HG03558 (cell line): Measurements from ENCODE around the gene AGPAT3.

Source experiments
- ATAC-seq: cut with Tn5 transposase; IDR thresholded peaks from one replicate; pipeline ENCODE4 v1.9.1; 2021; ENCODE audit warnings: moderate number of reproducible peaks; ENCODE audit not compliant: unreplicated experiment; ENCODE audit errors: extremely low read depth

Gene AGPAT3

GRCh38 chr21:43904331-43904781 is 39.3 kb downstream of the AGPAT3 start:
- no peak for ATAC-seq

DNA sequence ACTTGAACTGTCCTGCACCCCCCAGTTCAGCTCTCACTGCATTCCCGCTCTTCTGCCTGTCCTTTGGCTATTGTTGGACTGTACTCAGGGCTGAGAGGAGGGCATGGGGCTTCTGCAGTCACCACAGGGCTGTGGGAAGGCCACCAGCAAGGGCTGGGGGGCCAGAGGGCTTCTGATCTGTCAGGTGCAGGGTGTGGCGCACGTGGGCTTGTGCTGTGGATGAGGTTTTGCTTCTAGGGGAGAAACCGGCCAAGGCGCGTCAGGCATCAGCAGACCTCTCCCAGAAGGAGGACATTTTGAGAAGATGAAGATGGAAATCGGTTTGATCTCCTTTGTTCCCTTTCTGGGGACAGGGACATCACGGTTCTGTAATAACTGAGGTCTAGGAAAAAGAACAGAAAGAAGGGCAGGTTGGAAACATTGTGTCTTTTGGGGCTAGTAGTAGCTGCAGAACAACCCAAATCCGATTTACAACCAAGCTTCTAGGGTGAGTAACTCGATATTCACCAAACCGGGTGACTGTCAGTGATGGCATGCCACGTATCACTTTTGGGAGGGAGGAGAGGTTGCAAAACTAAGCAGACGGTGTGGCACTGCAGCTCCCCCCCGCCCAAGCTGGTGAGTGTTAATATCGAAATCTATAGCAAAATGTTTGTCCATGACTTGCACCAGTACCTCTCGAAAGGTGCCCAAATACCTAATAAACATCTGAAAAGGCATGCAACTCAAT is 40.9 kb downstream of the AGPAT3 start:
- no peak for ATAC-seq

DNA sequence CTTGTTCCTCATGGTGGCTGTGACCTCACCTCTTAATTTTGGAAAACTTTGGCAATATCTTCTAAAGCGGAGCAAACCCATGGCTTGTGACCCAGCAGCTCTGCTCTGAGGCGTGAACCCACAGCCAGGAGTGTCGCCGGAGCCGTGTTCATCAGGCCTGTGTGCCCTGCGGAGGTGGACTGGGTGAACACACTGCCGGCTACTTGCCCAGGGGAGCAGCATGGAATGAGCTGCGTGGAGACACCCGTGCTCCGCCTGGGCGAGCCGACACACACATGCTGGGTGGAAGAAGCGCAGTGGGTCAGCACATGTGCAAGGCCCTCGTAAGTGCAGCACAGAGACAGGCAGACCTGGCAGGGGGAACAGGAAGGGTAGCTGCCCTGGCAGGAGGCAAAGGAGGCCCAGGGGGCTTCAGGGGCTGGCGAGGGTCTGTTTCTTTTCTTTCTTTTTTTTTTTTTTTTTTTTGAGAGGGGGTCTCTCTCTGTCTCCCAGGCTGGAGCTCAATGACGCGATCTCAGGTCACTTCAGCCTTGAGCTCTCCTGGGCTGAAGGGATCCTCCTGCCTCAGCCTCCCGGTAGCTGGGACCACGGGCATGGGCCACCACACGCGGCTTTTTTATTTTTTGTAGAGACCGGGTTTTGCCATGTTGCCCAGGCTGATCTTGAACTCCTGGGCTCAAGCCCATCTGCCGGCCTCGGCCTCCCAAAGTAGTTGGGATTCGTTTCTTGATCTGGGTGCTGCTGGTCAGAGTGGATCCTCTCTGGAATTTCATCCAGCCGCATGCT is 41.8 kb downstream of the AGPAT3 start:
- no peak for ATAC-seq

DNA sequence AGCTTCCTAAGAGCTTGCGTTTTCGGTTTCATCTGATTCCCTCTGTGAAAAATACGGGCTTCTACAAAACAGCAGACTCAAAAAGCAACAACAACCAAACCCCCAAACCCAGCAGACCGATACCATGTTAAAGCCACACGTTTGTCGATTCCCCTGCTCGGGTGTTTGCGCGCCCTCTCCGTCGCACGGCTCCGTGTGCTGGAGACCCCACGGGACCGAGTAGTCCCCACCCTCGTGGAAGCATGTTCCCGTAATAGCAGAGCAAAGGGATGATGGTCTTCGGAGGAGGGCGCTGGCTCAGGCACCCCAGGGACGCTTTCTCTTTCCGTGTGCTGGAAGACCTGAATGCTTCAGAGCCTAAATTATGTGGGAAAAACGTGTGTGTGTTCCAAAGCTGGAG is 42.7 kb downstream of the AGPAT3 start:
- no peak for ATAC-seq

GRCh38 chr21:43908167-43908566 is 43.1 kb downstream of the AGPAT3 start:
- no peak for ATAC-seq

DNA sequence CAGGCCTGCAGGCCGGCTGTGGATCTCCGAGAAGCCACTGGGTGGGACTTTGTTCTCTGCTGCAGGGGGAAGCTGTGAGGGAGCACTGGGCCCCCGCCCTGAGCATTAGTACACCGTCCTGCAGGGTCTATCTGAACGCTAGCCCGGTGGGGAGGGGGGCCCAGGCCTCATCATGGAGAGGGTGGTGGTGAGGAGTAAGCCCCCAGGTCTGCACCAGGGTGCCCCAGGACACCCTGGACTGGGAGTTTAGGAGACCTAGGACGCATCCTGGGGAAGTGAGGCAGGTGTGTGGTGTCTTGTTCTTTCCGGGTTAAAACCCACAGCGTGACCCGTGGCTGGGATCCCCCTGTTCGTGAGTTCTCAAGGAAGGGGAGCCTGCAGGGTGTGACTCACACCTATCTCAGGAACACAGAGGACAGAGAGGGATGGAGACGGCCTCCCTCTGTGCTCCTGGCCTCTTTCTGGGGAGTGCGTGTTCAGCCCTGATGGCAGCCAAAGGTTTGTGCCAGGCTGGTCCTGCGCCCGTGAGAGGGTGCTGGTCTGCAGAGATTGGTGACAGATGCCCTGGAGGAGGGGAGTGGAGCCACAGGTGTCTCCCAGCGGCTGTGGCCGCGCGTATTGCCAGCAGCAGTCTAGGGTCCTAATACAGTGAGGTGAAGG is 44.8 kb downstream of the AGPAT3 start:
- ATAC-seq, result no peak

DNA sequence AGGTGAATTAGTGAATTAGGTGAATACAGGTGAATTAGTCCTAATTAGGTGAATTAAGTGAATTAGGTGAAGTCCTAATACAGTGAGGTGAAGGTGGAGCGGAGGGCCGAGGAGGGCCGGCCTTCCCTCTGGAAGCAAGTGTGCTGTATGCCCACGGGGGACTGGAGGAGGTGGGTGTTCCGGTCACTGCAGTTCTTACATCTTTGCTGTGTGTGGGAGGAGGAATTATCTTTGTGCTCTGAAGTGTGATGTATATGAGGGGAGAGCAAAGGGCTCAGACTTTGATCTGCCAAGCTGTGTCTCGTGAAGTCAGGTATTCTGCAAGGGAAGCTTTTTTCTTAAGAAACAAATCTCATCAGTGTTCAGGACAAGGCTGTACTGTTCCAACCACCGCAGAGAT is 45.4 kb downstream of the AGPAT3 start:
- no peak for ATAC-seq

- no peak for ATAC-seq
Measured at GRCh38 chr21:43911015-43911934, 46.3 kb downstream of the AGPAT3 start.

- no peak for ATAC-seq
Measured at GRCh38 chr21:43911935-43912487, 47.0 kb downstream of the AGPAT3 start.

GRCh38 chr21:43912500-43912899 is 47.5 kb downstream of the AGPAT3 start:
- no peak for ATAC-seq

GRCh38 chr21:43912910-43913309 is 47.9 kb downstream of the AGPAT3 start:
- no peak for ATAC-seq

GRCh38 chr21:43913928-43914327 is 48.9 kb downstream of the AGPAT3 start:
- ATAC-seq, result no peak

- ATAC-seq, result no peak
Measured at GRCh38 chr21:43916076-43916475, 51.1 kb downstream of the AGPAT3 start.

DNA sequence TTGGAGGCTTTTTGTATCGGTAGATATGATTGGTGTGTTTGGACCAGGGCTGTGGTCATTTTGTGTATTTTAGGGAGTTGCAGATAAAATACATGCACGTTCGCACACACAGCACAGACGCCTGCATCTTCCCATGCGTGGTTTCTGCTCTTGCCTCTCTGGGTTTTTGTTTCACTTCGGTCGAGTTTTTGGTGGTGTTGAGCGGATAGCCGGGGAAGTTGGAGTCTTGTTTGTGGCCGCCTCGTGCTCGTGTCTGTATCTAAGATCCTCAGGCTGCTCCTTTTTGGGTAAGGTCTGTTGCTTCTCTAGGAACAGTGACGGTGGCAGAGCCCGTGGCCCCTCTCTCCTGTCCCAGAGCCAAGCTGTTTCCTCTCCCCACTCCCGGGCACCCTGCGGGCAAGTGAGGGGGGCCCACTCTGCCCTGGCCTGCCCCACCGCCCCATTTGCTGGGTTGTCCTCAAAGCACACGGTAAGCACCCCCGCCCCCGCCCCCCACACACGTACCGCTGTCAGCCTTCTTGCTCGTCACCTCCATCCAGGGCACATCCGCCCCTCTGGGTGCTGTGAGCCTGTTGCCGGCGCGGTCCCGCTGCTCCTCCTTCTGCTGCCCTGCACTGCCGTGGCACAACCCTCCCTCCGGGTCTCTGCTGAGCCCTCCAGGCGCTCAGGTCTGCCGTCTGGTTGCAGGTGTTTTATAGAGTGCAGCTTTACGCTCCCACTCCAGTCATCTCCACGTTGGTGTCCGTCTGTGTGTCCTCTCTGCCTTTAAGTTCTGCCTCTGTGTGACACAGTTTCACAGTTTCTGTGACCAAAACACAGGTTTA is 51.9 kb downstream of the AGPAT3 start:
- ATAC-seq, result no peak

- no peak for ATAC-seq
Measured at GRCh38 chr21:43917515-43918384, 52.7 kb downstream of the AGPAT3 start.

DNA sequence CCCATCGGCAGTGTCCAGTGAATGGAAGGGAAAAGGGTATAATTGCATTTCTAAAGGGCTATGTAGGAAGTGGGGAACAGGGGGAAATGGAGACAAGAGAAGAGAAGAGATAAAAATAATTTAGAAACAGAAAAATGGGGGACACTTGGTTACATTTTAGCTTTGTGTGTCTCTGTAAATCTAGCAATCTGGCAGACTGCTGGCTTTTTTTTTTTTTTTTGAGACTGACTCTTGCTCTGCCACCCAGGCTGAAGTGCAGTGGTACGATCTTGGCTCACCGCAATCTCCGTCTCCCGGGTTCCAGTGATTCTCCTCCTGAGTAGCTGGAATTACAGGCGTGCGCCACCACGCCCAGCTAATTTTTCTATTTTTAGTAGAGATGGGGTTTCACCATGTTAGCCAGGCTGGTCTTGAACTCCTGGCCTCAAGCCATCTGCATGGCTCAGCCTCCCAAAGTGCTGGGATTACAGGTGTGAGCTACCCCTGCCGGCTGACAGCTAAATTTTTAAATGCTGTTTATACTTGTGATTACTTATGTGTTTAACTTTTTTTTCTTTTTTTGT is 53.4 kb downstream of the AGPAT3 start:
- no peak for ATAC-seq

DNA sequence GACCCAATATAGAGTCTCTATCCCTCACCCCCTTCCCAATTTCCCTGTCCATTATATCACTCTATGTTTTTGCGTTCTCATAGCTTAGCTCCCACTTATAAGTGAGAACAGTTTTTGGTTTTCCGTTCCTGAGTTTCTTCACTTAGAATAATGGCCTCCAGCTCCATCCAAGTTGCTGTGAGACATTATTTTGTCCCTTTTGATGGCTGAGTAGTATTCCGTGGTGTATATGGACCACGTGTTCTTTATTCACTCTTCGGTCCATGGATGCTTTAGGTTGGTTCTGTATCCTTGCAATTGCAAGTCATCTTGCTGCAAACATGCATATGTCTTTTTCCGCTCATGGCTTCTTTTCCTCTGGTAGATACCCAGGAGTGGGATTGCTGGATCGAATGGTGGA is 54.3 kb downstream of the AGPAT3 start:
- no peak for ATAC-seq
